GM12891 (cell line): ENCODE data around the gene ZFHX2.
A peak's percentile ranks its signal among the peaks of the same experiment; 100 is the strongest.
"Not testable (repeated sequence)": the region's sequence is repeated elsewhere in the genome, so short reads cannot be mapped to it uniquely, and the experiment has no call there.

Experiments
- DNase-seq: peaks from one replicate; pipeline ENCODE4 v3.0.0; 2011; ENCODE audit warnings: low spot score; ENCODE audit not compliant: insufficient read length
- FAIRE-seq: peaks from 2 replicates; lab custom pipeline; 2011; peaks lifted over from hg19 to GRCh38; lab: Jason Lieb, UNC
- PAX5 ChIP-seq: IDR thresholded peaks from 2 replicates; pipeline ENCODE4 v1.6.1; 2011; ENCODE audit warnings: low read length, moderate library complexity, mild to moderate bottlenecking; ENCODE audit not compliant: insufficient read depth, severe bottlenecking
- POLR2A ChIP-seq: IDR thresholded peaks from 2 replicates; pipeline ENCODE4 v1.6.1; 2011; ENCODE audit warnings: low read depth, low read length, control low read depth
- POLR2AphosphoS5 ChIP-seq: IDR thresholded peaks from 2 replicates; pipeline ENCODE4 v1.6.1; 2011; ENCODE audit warnings: low read depth, low read length, control low read depth
- POU2F2 ChIP-seq: IDR thresholded peaks from 2 replicates; pipeline ENCODE4 v1.6.1; 2011; ENCODE audit warnings: low read depth, mild to moderate bottlenecking, control low read depth, low read length, moderate library complexity
- SPI1 ChIP-seq: IDR thresholded peaks from 2 replicates; pipeline ENCODE4 v1.6.1; 2011; ENCODE audit warnings: low read depth, low read length, control low read depth
- TAF1 ChIP-seq: IDR thresholded peaks from 2 replicates; pipeline ENCODE4 v1.6.1; 2011; ENCODE audit warnings: low read depth, low read length, control low read depth

The ZFHX2 gene

GRCh38 chr14:23540141-23540469 is 11.5 kb downstream of the ZFHX2 start:
- TF ChIP-seq POLR2A (no peak), POU2F2 (no peak), POLR2AphosphoS5 (no peak), SPI1 (no peak), PAX5 (no peak), TAF1 (no peak)
- FAIRE-seq: no peak

GRCh38 chr14:23539248-23540140 is 12.1 kb downstream of the ZFHX2 start:
- peak; percentile 61 for DNase-seq
- TF ChIP-seq POLR2A (no peak), POU2F2 (no peak), POLR2AphosphoS5 (no peak), PAX5 (no peak)
- peak; percentile 94 for FAIRE-seq

More at GRCh38 chr14:23540141-23540469, 11.5 kb downstream of the ZFHX2 start:
- no peak for DNase-seq

- TF ChIP-seq POLR2AphosphoS5: no peak
- TF ChIP-seq PAX5: no peak
- no peak for TF ChIP-seq POU2F2
- TF ChIP-seq SPI1: no peak
- TF ChIP-seq POLR2A: no peak
- TF ChIP-seq TAF1: no peak
- FAIRE-seq (no peak), DNase-seq (no peak)
Observed at GRCh38 chr14:23538785-23539184, 12.8 kb downstream of the ZFHX2 start.

- FAIRE-seq (no peak), DNase-seq (no peak)
- TF ChIP-seq POLR2A (no peak), TAF1 (no peak), POLR2AphosphoS5 (no peak), SPI1 (no peak)
Observed at GRCh38 chr14:23538050-23538718, 13.4 kb downstream of the ZFHX2 start.

- TF ChIP-seq TAF1 (no peak), SPI1 (no peak), PAX5 (no peak), POU2F2 (no peak), POLR2AphosphoS5 (no peak), POLR2A (no peak)
- DNase-seq: no peak
Observed at GRCh38 chr14:23537351-23538049, 14.1 kb downstream of the ZFHX2 start.

GRCh38 chr14:23536906-23537305 is 14.7 kb downstream of the ZFHX2 start:
- not testable (repeated sequence) for DNase-seq, FAIRE-seq

More at GRCh38 chr14:23537351-23538049, 14.1 kb downstream of the ZFHX2 start:
- no peak for FAIRE-seq

- DNase-seq: no peak
- TF ChIP-seq POU2F2 (no peak), POLR2A (no peak), PAX5 (no peak), SPI1 (no peak), POLR2AphosphoS5 (no peak), TAF1 (no peak)
- no peak for FAIRE-seq
Observed at GRCh38 chr14:23536494-23536893, 15.1 kb downstream of the ZFHX2 start.

GRCh38 chr14:23535943-23536342 is 15.6 kb downstream of the ZFHX2 start:
- FAIRE-seq: no peak
- DNase-seq: no peak
- no peak for TF ChIP-seq PAX5
- TF ChIP-seq POLR2AphosphoS5: no peak
- TF ChIP-seq POU2F2: no peak
- TF ChIP-seq SPI1: no peak
- TF ChIP-seq POLR2A: no peak
- no peak for TF ChIP-seq TAF1

GRCh38 chr14:23533652-23534435 is 17.7 kb downstream of the ZFHX2 start:
- FAIRE-seq: no peak
- DNase-seq: no peak
- TF ChIP-seq POLR2AphosphoS5: no peak
- no peak for TF ChIP-seq TAF1

- DNase-seq (no peak), FAIRE-seq (no peak)
- no peak for TF ChIP-seq TAF1
- TF ChIP-seq POLR2AphosphoS5: no peak
- TF ChIP-seq POU2F2: no peak
- no peak for TF ChIP-seq PAX5
- no peak for TF ChIP-seq SPI1
- no peak for TF ChIP-seq POLR2A
Observed at GRCh38 chr14:23532658-23533057, 18.9 kb downstream of the ZFHX2 start.
